ENCODE results near the gene ST13. TPM values are rescaled to one million over a fixed set of nuclear protein-coding genes. Genes with fewer than 3 reads are reported as not detected.

The ST13 gene
- total and polyA plus RNA-seq, 9 of the 15 experiments (the other 6 are each of a cell fraction or from before 2014, with no cell fraction given): 53.6 to 311 (median 195) TPM

DNA sequence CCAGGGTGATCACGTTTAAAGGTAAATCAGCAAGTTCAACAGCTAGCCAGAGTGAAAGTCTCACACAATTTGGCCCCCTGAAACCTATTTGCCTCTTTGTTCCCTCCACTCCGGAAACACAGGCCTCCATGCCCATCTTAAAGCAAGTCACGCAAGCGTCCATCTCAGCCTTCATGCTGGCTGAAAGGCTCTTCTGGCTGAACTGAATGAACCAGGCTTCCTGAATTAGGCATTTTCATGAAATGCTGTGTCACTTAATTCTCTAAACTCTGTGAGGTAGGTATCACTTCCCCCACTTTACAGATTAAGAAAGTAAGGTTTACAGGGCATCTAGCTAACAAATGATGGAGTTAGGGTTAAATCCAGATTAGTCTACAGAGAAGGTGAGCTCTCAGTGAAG, 38.7 kb downstream of the ST13 start (continued):
- TF ChIP-seq, protein P1, sequence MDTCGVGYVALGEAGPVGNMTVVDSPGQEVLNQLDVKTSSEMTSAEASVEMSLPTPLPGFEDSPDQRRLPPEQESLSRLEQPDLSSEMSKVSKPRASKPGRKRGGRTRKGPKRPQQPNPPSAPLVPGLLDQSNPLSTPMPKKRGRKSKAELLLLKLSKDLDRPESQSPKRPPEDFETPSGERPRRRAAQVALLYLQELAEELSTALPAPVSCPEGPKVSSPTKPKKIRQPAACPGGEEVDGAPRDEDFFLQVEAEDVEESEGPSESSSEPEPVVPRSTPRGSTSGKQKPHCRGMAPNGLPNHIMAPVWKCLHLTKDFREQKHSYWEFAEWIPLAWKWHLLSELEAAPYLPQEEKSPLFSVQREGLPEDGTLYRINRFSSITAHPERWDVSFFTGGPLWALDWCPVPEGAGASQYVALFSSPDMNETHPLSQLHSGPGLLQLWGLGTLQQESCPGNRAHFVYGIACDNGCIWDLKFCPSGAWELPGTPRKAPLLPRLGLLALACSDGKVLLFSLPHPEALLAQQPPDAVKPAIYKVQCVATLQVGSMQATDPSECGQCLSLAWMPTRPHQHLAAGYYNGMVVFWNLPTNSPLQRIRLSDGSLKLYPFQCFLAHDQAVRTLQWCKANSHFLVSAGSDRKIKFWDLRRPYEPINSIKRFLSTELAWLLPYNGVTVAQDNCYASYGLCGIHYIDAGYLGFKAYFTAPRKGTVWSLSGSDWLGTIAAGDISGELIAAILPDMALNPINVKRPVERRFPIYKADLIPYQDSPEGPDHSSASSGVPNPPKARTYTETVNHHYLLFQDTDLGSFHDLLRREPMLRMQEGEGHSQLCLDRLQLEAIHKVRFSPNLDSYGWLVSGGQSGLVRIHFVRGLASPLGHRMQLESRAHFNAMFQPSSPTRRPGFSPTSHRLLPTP (IDR thresholded peaks at IDR 0.05; ENCODE audit: borderline replicate concordance, extremely low read depth, insufficient read length): no peak
- TF ChIP-seq, protein P2, sequence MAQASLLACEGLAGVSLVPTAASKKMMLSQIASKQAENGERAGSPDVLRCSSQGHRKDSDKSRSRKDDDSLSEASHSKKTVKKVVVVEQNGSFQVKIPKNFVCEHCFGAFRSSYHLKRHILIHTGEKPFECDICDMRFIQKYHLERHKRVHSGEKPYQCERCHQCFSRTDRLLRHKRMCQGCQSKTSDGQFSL (CRISPR knock-in tag; IDR thresholded peaks at IDR 0.05): no peak
- TF ChIP-seq, protein P2 (tag; IDR thresholded peaks at IDR 0.05): no peak
- TF ChIP-seq PRMT5 (CRISPR knock-in tag; IDR thresholded peaks at IDR 0.05): no peak
- TF ChIP-seq HNRNPLL (IDR thresholded peaks at IDR 0.05; ENCODE audit: low read depth, low read length, poor library complexity, severe bottlenecking): peak; percentile 35
- no peak for TF ChIP-seq DPF2 (IDR thresholded peaks at IDR 0.05)
- TF ChIP-seq ZBTB17 (CRISPR knock-in tag; IDR thresholded peaks at IDR 0.05): no peak
- TF ChIP-seq ZFP30 (CRISPR knock-in tag; IDR thresholded peaks at IDR 0.05; ENCODE audit: borderline replicate concordance): no peak
- TF ChIP-seq ELF2 (CRISPR knock-in tag; IDR thresholded peaks at IDR 0.05): no peak
- TF ChIP-seq ETV1 (tag; conservative IDR thresholded peaks at IDR 0.05; ENCODE audit: low read depth): 0 out of 2 replicates have a peak, but pooled peaks have one; percentile 3

All from K562 (cell line).